ENCODE measurements around the gene RALBP1. TPM values are rescaled to one million over a fixed set of nuclear protein-coding genes. Genes with fewer than 3 reads are reported as not detected.
"Not testable (repeated sequence)": the region's sequence is repeated elsewhere in the genome, so short reads cannot be mapped to it uniquely, and the experiment has no call there.

The RALBP1 gene
- total RNA-seq, 1 experiment from 2014 or later, result 40.4 TPM

GRCh38 chr18:9478545-9478944 lies 3.2 kb downstream of the RALBP1 start:
- H3K4me3 ChIP-seq (ENCODE audit: low read length), result no peak overlapping the region
- peaks cover 4% of the 10 kb centered on the region; the same call in 1 of the 2 replicates for H3K9me3 ChIP-seq (ENCODE audit: low read length)
- peaks cover 29% of the 10 kb centered on the region for H3K36me3 ChIP-seq (ENCODE audit: insufficient read depth, low read length)
- no peaks in the 10 kb centered on the region for H3K9me2 ChIP-seq (replicated peaks; ENCODE audit: insufficient read depth, low read length)
- peaks cover 44% of the 10 kb centered on the region for H3K4me1 ChIP-seq (ENCODE audit: low read length)
- no peak for DNase-seq
- H2AFZ ChIP-seq (ENCODE audit: low read length), result no peak overlapping the region
- no peaks in the 10 kb centered on the region for H4K20me1 ChIP-seq (ENCODE audit: insufficient read depth, low read depth, low read length)
- no peak overlapping the region for H3K9ac ChIP-seq (ENCODE audit: low read length)
- H3K4me2 ChIP-seq (ENCODE audit: low read depth, low read length, poor library complexity, severe bottlenecking), result no peak overlapping the region
- no peaks in the 10 kb centered on the region for H3K27me3 ChIP-seq (ENCODE audit: low read length)
- peaks cover 79% of the 10 kb centered on the region for H3K79me2 ChIP-seq (ENCODE audit: low read length)
- H3K27ac ChIP-seq (ENCODE audit: low read length), result no peak overlapping the region

GRCh38 chr18:9482790-9483189 lies 7.5 kb downstream of the RALBP1 start:
- peaks cover 3% of the 10 kb centered on the region; the same call in 1 of the 2 replicates for H3K9me3 ChIP-seq (ENCODE audit: low read length)
- H4K20me1 ChIP-seq (ENCODE audit: insufficient read depth, low read depth, low read length), result no peaks in the 10 kb centered on the region
- H3K27me3 ChIP-seq (ENCODE audit: low read length), result no peaks in the 10 kb centered on the region
- H3K4me1 ChIP-seq (ENCODE audit: low read length), result peaks cover 26% of the 10 kb centered on the region
- no peaks in the 10 kb centered on the region for H3K9me2 ChIP-seq (replicated peaks; ENCODE audit: insufficient read depth, low read length)
- H3K4me2 ChIP-seq (ENCODE audit: low read depth, low read length, poor library complexity, severe bottlenecking), result peak overlapping the region; percentile 53
- no peak overlapping the region for H3K9ac ChIP-seq (ENCODE audit: low read length)
- H2AFZ ChIP-seq (ENCODE audit: low read length), result no peak overlapping the region
- H3K36me3 ChIP-seq (ENCODE audit: insufficient read depth, low read length), result peaks cover 45% of the 10 kb centered on the region
- H3K27ac ChIP-seq (ENCODE audit: low read length), result peak overlapping the region; percentile 73
- peak; percentile 53 for DNase-seq
- peak overlapping the region; percentile 13; the same call in 1 of the 2 replicates for H3K4me3 ChIP-seq (ENCODE audit: low read length)
- H3K79me2 ChIP-seq (ENCODE audit: low read length), result peaks cover 97% of the 10 kb centered on the region

GRCh38 chr18:9483526-9483925 lies 8.2 kb downstream of the RALBP1 start:
- no peak overlapping the region for H2AFZ ChIP-seq (ENCODE audit: low read length)

GRCh38 chr18:9484856-9485255 lies 9.5 kb downstream of the RALBP1 start:
- H3K27ac ChIP-seq (ENCODE audit: low read length); H3K9me2 ChIP-seq (replicated peaks; ENCODE audit: insufficient read depth, low read length); H2AFZ ChIP-seq (ENCODE audit: low read length); DNase-seq; H3K4me3 ChIP-seq (ENCODE audit: low read length); H3K27me3 ChIP-seq (ENCODE audit: low read length); H3K4me2 ChIP-seq (ENCODE audit: low read depth, low read length, poor library complexity, severe bottlenecking); H4K20me1 ChIP-seq (ENCODE audit: insufficient read depth, low read depth, low read length); H3K9me3 ChIP-seq (ENCODE audit: low read length); H3K9ac ChIP-seq (ENCODE audit: low read length): not testable (repeated sequence)
- Histone ChIP-seq H3K36me3 (ENCODE audit: insufficient read depth, low read length) (peaks cover 49% of the 10 kb centered on the region), H3K4me1 (ENCODE audit: low read length) (peaks cover 26% of the 10 kb centered on the region), H3K79me2 (ENCODE audit: low read length) (peaks cover 97% of the 10 kb centered on the region)

More at GRCh38 chr18:9483526-9483925, 8.2 kb downstream of the RALBP1 start:
- H3K4me1 ChIP-seq (ENCODE audit: low read length), result peaks cover 26% of the 10 kb centered on the region
- peaks cover 9% of the 10 kb centered on the region; the same call in 1 of the 2 replicates for H3K9me3 ChIP-seq (ENCODE audit: low read length)
- H3K79me2 ChIP-seq (ENCODE audit: low read length), result peaks cover 97% of the 10 kb centered on the region
- H3K27ac ChIP-seq (ENCODE audit: low read length), result peak overlapping the region; percentile 73
- DNase-seq, result no peak
- peak overlapping the region; percentile 53 for H3K4me2 ChIP-seq (ENCODE audit: low read depth, low read length, poor library complexity, severe bottlenecking)
- no peaks in the 10 kb centered on the region for H4K20me1 ChIP-seq (ENCODE audit: insufficient read depth, low read depth, low read length)
- no peak overlapping the region for H3K9ac ChIP-seq (ENCODE audit: low read length)
- peak overlapping the region; percentile 13; the same call in 1 of the 2 replicates for H3K4me3 ChIP-seq (ENCODE audit: low read length)
- H3K9me2 ChIP-seq (replicated peaks; ENCODE audit: insufficient read depth, low read length), result no peaks in the 10 kb centered on the region
- H3K27me3 ChIP-seq (ENCODE audit: low read length), result no peaks in the 10 kb centered on the region
- H3K36me3 ChIP-seq (ENCODE audit: insufficient read depth, low read length), result peaks cover 52% of the 10 kb centered on the region

- H2AFZ ChIP-seq (ENCODE audit: low read length), result no peak overlapping the region
- peaks cover 19% of the 10 kb centered on the region for H3K9me3 ChIP-seq (ENCODE audit: low read length)
- H3K36me3 ChIP-seq (ENCODE audit: insufficient read depth, low read length), result peaks cover 39% of the 10 kb centered on the region
- no peak overlapping the region for H3K9ac ChIP-seq (ENCODE audit: low read length)
- H3K9me2 ChIP-seq (replicated peaks; ENCODE audit: insufficient read depth, low read length), result no peaks in the 10 kb centered on the region
- no peak overlapping the region for H3K27ac ChIP-seq (ENCODE audit: low read length)
- H3K4me1 ChIP-seq (ENCODE audit: low read length), result no peaks in the 10 kb centered on the region; the same call in 1 of the 2 replicates
- H3K79me2 ChIP-seq (ENCODE audit: low read length), result peaks cover 96% of the 10 kb centered on the region
- no peaks in the 10 kb centered on the region for H4K20me1 ChIP-seq (ENCODE audit: insufficient read depth, low read depth, low read length)
- H3K27me3 ChIP-seq (ENCODE audit: low read length), result no peaks in the 10 kb centered on the region
- DNase-seq, result no peak
- no peak overlapping the region for H3K4me3 ChIP-seq (ENCODE audit: low read length)
- H3K4me2 ChIP-seq (ENCODE audit: low read depth, low read length, poor library complexity, severe bottlenecking), result no peak overlapping the region
Observed at GRCh38 chr18:9488538-9488937, 13.2 kb downstream of the RALBP1 start.

GRCh38 chr18:9494778-9495331 lies 19.5 kb downstream of the RALBP1 start:
- no peak overlapping the region for H3K4me2 ChIP-seq (ENCODE audit: low read depth, low read length, poor library complexity, severe bottlenecking)
- H3K4me3 ChIP-seq (ENCODE audit: low read length), result no peak overlapping the region
- H3K27ac ChIP-seq (ENCODE audit: low read length), result no peak overlapping the region
- H2AFZ ChIP-seq (ENCODE audit: low read length), result no peak overlapping the region
- H3K4me1 ChIP-seq (ENCODE audit: low read length), result no peaks in the 10 kb centered on the region
- H3K9me2 ChIP-seq (replicated peaks; ENCODE audit: insufficient read depth, low read length), result no peaks in the 10 kb centered on the region
- no peak overlapping the region for H3K9ac ChIP-seq (ENCODE audit: low read length)
- H4K20me1 ChIP-seq (ENCODE audit: insufficient read depth, low read depth, low read length), result no peaks in the 10 kb centered on the region
- peaks cover 10% of the 10 kb centered on the region for H3K9me3 ChIP-seq (ENCODE audit: low read length)
- H3K36me3 ChIP-seq (ENCODE audit: insufficient read depth, low read length), result peaks cover 17% of the 10 kb centered on the region
- peaks cover 98% of the 10 kb centered on the region for H3K79me2 ChIP-seq (ENCODE audit: low read length)
- DNase-seq, result no peak
- no peaks in the 10 kb centered on the region for H3K27me3 ChIP-seq (ENCODE audit: low read length)

- H3K4me3 ChIP-seq (ENCODE audit: low read length), result no peak overlapping the region
- H2AFZ ChIP-seq (ENCODE audit: low read length), result no peak overlapping the region
- peaks cover 17% of the 10 kb centered on the region for H3K36me3 ChIP-seq (ENCODE audit: insufficient read depth, low read length)
- no peaks in the 10 kb centered on the region for H3K4me1 ChIP-seq (ENCODE audit: low read length)
- no peaks in the 10 kb centered on the region for H3K9me2 ChIP-seq (replicated peaks; ENCODE audit: insufficient read depth, low read length)
- H3K9ac ChIP-seq (ENCODE audit: low read length), result no peak overlapping the region
- no peak overlapping the region for H3K27ac ChIP-seq (ENCODE audit: low read length)
- peaks cover 98% of the 10 kb centered on the region for H3K79me2 ChIP-seq (ENCODE audit: low read length)
- H3K27me3 ChIP-seq (ENCODE audit: low read length), result no peaks in the 10 kb centered on the region
- peaks cover 8% of the 10 kb centered on the region for H3K9me3 ChIP-seq (ENCODE audit: low read length)
- no peak overlapping the region for H3K4me2 ChIP-seq (ENCODE audit: low read depth, low read length, poor library complexity, severe bottlenecking)
- no peak for DNase-seq
- no peaks in the 10 kb centered on the region for H4K20me1 ChIP-seq (ENCODE audit: insufficient read depth, low read depth, low read length)
Observed at GRCh38 chr18:9495465-9495864, 20.2 kb downstream of the RALBP1 start.

- H2AFZ ChIP-seq (ENCODE audit: low read length), result no peak overlapping the region
- peaks cover 98% of the 10 kb centered on the region for H3K79me2 ChIP-seq (ENCODE audit: low read length)
- H3K9me2 ChIP-seq (replicated peaks; ENCODE audit: insufficient read depth, low read length), result no peaks in the 10 kb centered on the region
- DNase-seq, result no peak
- no peak overlapping the region for H3K4me2 ChIP-seq (ENCODE audit: low read depth, low read length, poor library complexity, severe bottlenecking)
- peaks cover 3% of the 10 kb centered on the region; the same call in 1 of the 2 replicates for H3K9me3 ChIP-seq (ENCODE audit: low read length)
- no peaks in the 10 kb centered on the region for H3K27me3 ChIP-seq (ENCODE audit: low read length)
- H3K4me3 ChIP-seq (ENCODE audit: low read length), result no peak overlapping the region
- H3K4me1 ChIP-seq (ENCODE audit: low read length), result no peaks in the 10 kb centered on the region
- H4K20me1 ChIP-seq (ENCODE audit: insufficient read depth, low read depth, low read length), result no peaks in the 10 kb centered on the region
- H3K36me3 ChIP-seq (ENCODE audit: insufficient read depth, low read length), result peaks cover 23% of the 10 kb centered on the region
- H3K27ac ChIP-seq (ENCODE audit: low read length), result no peak overlapping the region
- no peak overlapping the region for H3K9ac ChIP-seq (ENCODE audit: low read length)
Observed at GRCh38 chr18:9495916-9496705, 20.8 kb downstream of the RALBP1 start.

All from Karpas-422 (cell line).